BJ (cell line): ENCODE results near the gene SLC25A53. TPM values are rescaled to one million over a fixed set of nuclear protein-coding genes. Genes with fewer than 3 reads are reported as not detected.
"Not testable (repeated sequence)": the region's sequence is repeated elsewhere in the genome, so short reads cannot be mapped to it uniquely, and the experiment has no call there.

Experiments used
- CTCF ChIA-PET: fragments of 350-600 bp; formaldehyde crosslinking; extraction: SDS; loops from one replicate; lab custom pipeline; 2021; ENCODE audit warnings: antibody characterized with exemption, inconsistent platforms; lab: Yijun Ruan, JAX
- POLR2A ChIA-PET: fragments of 300-600 bp; sonication (Branson Sonifier 250); formaldehyde crosslinking; extraction: SDS; loops from one replicate; lab custom pipeline; 2021; ENCODE audit warnings: antibody characterized with exemption; lab: Charles Lee
- DNase-seq: peaks from one replicate; pipeline ENCODE4 v3.0.0-alpha.2; 2011; ENCODE audit warnings: low read depth
- H3K27me3 ChIP-seq: 2 replicates; pipeline ENCODE4 v1.6.0; 2011; ENCODE audit warnings: low read length; ENCODE audit not compliant: control insufficient read depth, insufficient read depth
- H3K36me3 ChIP-seq: 2 replicates; pipeline ENCODE4 v1.5.1; 2011; ENCODE audit warnings: low read length; ENCODE audit not compliant: control insufficient read depth, insufficient read depth
- H3K4me3 ChIP-seq: 2 replicates; pipeline ENCODE4 v1.5.1; 2011; ENCODE audit warnings: low read depth, mild to moderate bottlenecking, control low read depth, low read length
- CTCF ChIP-seq: IDR thresholded peaks from 2 replicates; pipeline ENCODE4 v1.5.1; 2011; ENCODE audit warnings: low read depth, mild to moderate bottlenecking, control low read depth, inconsistent platforms, low read length, moderate library complexity; ENCODE audit not compliant: insufficient read depth
- polyA plus RNA-seq: library from polyadenylated mRNA; depleted of rRNA; stranded (reverse); fragments of >200 nt; gene quantifications from 2 replicates; pipeline ENCODE4 v1.2.3, GENCODE V29; 2011; rRNA removed

Gene SLC25A53
- polyA plus RNA-seq, 1 experiment: 5.0 TPM

DNA sequence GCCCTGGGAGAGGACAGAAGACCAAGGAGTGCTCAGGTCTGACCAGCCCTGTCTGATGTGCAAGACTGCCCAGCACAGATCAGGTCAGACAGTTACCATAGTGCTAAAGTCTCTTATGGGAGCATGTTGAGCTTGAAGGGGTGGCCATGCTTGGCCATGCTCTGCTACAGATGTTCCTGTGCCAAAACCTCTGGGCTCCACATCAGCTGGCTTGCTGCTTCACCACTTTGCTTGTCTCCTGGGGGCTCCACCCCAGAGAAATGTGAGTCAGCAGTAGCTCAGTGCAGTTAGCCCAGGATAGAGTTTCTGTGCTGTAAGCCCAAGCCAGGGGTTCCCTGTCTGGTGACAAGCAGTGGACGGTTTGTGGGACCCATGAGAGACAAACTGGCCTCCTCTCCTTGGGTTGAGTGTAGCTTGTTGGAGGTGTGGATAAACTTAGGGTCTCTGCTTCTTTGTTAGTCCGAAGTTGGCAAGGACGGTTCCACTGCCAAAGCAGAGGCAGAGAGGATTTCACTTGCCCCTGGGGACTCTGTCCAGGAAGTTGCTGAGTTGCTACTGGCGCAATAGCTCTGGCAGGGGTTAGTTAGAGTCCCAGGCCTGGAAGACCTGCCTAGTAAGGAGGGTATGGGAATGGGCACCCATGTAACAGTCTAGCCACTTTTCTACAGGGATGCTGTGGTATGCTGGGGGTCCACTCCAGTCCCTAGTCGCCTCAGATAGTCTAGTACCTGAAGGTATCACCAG, 72.1 kb downstream of the SLC25A53 start:
- TF ChIP-seq CTCF: no peak
- CTCF ChIA-PET: interaction anchor here (1.1 kb wide), 1 partner anchor 186 kb away, joined by 3 read pairs; no protein-coding TSS in a partner anchor
- H3K36me3 ChIP-seq: no peaks in the 10 kb centered on the region
- DNase-seq: no peak
- H3K4me3 ChIP-seq: no peak overlapping the region
- POLR2A ChIA-PET: no interaction called here
- H3K27me3 ChIP-seq: no peaks in the 10 kb centered on the region

GRCh38 chrX:104084063-104084462, 72.7 kb downstream of the SLC25A53 start:
- POLR2A ChIA-PET: no interaction called here
- no peak for DNase-seq

GRCh38 chrX:104077854-104078253, 79.0 kb downstream of the SLC25A53 start:
- POLR2A ChIA-PET, H3K36me3 ChIP-seq, DNase-seq, H3K4me3 ChIP-seq, CTCF ChIA-PET, H3K27me3 ChIP-seq: not testable (repeated sequence)

More at GRCh38 chrX:104084063-104084462, 72.7 kb downstream of the SLC25A53 start:
- Histone ChIP-seq H3K4me3 (no peak overlapping the region), H3K27me3 (no peaks in the 10 kb centered on the region), H3K36me3 (no peaks in the 10 kb centered on the region)
- no peak for TF ChIP-seq CTCF
- CTCF ChIA-PET: interaction anchor here (1.1 kb wide), 1 partner anchor 186 kb away, joined by 3 read pairs; no protein-coding TSS in a partner anchor

DNA sequence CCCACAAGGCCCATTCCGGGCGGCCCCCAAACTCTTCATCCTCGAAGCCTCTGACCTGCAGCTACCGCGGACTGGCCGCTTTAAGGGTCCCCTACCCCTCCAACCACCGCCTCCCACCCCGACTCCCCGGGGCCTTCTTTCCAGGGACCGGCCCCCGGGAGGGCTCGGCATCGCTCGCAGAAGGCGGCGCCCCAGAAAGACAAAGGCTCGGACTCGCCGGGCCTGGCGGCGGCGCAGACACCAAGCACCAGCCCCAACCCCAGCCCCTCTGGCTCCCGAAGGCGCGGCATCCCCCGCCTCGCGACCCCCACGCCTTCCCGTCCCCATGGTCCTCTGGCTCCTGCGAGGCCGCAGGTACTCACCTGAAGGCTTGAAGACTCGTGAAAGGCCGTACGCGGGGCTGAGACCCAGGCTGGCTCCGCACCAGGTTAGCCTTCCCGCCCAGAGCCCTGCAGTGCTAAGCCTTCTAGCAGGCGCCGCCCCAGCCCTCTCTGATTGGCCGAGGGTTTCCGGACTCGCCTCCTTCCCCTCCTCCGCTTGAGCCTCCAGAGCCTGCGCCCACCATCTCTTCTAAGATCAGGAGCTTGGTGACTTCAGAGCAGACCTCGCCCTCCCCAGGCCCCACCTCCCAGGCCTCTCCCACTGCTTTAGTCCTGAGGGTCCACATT, 80.9 kb downstream of the SLC25A53 start, which contains the start of gene TMSB15C:
TSS of gene TMSB15C (minus strand) at position 459 of the 668 bp plus-strand sequence.
- CTCF ChIA-PET, DNase-seq, H3K27me3 ChIP-seq, H3K36me3 ChIP-seq, POLR2A ChIA-PET, H3K4me3 ChIP-seq: not testable (repeated sequence)

GRCh38 chrX:104062636-104063035, 94.2 kb downstream of the SLC25A53 start:
- CTCF ChIA-PET, H3K27me3 ChIP-seq, H3K36me3 ChIP-seq, POLR2A ChIA-PET, H3K4me3 ChIP-seq, DNase-seq: not testable (repeated sequence)

- CTCF ChIA-PET, DNase-seq, POLR2A ChIA-PET, H3K4me3 ChIP-seq, H3K36me3 ChIP-seq, H3K27me3 ChIP-seq: not testable (repeated sequence)
Observed at GRCh38 chrX:104054956-104055355, 101.9 kb downstream of the SLC25A53 start.

Other genes starting within 250 kb of the SLC25A53 start
- gene TMSB15B, start 194.4 kb downstream of the SLC25A53 start, polyA plus RNA-seq: 4.7 and 6.6 TPM in 2 replicates
- not detected in 2 replicates for gene H2BW1, start 143.3 kb downstream of the SLC25A53 start, polyA plus RNA-seq
- gene H2BW2, start 117.1 kb downstream of the SLC25A53 start, polyA plus RNA-seq: not detected in 2 replicates
- 1.2 and 2.4 TPM in 2 replicates for gene TMSB15C, start 80.8 kb downstream of the SLC25A53 start, polyA plus RNA-seq
- 1.5 and 3.2 TPM in 2 replicates for gene ZCCHC18, start 44.5 kb downstream of the SLC25A53 start, polyA plus RNA-seq
- 2.5 and 5.3 TPM in 2 replicates for gene FAM199X, start 9.4 kb upstream of the SLC25A53 start, polyA plus RNA-seq
- gene ESX1, start 97.9 kb upstream of the SLC25A53 start, polyA plus RNA-seq: not detected in 2 replicates